ENCODE data around the gene USP53. TPM values are rescaled to one million over a fixed set of nuclear protein-coding genes. Genes with fewer than 3 reads are reported as not detected.

Gene USP53
- total RNA-seq, 3 donors from 2014 or later (not counting 1 experiment from before 2014, with no cell fraction given) = 8.9 to 10.5 (median 9.3) TPM

DNA sequence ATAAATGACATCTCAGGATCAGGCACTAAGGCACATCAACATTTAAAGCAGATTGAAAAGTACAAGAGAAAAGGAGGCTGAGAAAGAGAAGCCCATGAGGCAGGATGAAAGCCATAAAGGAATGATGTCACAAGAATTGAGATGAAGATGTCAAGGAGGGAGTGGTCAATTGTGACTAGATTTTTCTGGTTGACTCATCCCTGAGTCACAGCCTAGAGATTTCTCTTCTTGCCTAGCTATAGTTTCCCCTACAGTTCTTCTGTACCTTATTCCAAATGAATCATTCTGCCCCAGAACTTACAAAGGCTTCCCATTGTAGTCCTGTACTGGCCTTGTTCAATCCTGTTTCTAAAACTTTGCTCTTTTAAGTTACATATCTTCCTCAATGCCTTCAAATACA lies 3.4 kb upstream of the USP53 start:
- Histone ChIP-seq H3K9me3 (ENCODE audit: control insufficient read depth, insufficient read depth, low read length) (no peaks in the 10 kb centered on the region), H3K4me1 (ENCODE audit: control insufficient read depth, insufficient read depth, low read length) (peaks cover 7% of the 10 kb centered on the region), H3K27me3 (ENCODE audit: control insufficient read depth, insufficient read depth, low read length) (no peaks in the 10 kb centered on the region), H3K27ac (ENCODE audit: low read length) (no peak overlapping the region), H3K4me3 (ENCODE audit: low read length) (no peak overlapping the region), H3K36me3 (ENCODE audit: control insufficient read depth, insufficient read depth, low read length) (no peaks in the 10 kb centered on the region)
- Mint-ChIP-seq H3K36me3 (no peaks in the 10 kb centered on the region), H3K27ac (no peak overlapping the region), H3K4me3 (no peak overlapping the region), H3K9me3 (no peaks in the 10 kb centered on the region), H3K27me3 (ENCODE audit: low read depth in 2 of 2) (peaks cover 12 to 18% of the 10 kb centered on the region in 2 donors), H3K4me1 (peaks cover 23 to 28% of the 10 kb centered on the region in 2 donors)
- TF ChIP-seq, protein P1, sequence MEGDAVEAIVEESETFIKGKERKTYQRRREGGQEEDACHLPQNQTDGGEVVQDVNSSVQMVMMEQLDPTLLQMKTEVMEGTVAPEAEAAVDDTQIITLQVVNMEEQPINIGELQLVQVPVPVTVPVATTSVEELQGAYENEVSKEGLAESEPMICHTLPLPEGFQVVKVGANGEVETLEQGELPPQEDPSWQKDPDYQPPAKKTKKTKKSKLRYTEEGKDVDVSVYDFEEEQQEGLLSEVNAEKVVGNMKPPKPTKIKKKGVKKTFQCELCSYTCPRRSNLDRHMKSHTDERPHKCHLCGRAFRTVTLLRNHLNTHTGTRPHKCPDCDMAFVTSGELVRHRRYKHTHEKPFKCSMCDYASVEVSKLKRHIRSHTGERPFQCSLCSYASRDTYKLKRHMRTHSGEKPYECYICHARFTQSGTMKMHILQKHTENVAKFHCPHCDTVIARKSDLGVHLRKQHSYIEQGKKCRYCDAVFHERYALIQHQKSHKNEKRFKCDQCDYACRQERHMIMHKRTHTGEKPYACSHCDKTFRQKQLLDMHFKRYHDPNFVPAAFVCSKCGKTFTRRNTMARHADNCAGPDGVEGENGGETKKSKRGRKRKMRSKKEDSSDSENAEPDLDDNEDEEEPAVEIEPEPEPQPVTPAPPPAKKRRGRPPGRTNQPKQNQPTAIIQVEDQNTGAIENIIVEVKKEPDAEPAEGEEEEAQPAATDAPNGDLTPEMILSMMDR (IDR thresholded peaks at IDR 0.05) = no peak
- intact Hi-C loops (cut with micrococcal nuclease) = no loop called here
- DNase-seq (peak in 1 of 2 donors; percentile 10), ATAC-seq (no peak)

DNA sequence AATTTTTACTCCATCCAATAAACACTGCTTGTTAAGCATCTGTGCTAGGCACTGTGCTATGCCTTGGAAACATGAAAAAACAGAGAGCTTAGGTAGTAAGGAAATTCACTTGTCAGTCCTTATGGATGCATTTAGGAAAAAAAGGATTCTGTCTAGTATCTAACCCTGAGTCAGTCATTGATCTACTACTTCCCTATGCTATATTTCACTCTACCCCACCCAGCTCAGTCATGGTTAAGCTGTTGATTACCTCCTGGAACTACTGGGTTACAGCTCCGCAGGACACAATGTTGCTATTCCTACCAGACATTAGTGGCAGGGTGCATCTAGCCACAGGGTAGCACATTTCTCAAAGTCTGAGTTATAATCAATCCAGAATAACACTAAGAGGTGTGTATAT lies 2.9 kb upstream of the USP53 start:
- no peaks in the 10 kb centered on the region for H3K9me3 Mint-ChIP-seq
- Histone ChIP-seq H3K27ac (ENCODE audit: low read length) (no peak overlapping the region), H3K9me3 (ENCODE audit: control insufficient read depth, insufficient read depth, low read length) (no peaks in the 10 kb centered on the region), H3K4me3 (ENCODE audit: low read length) (no peak overlapping the region), H3K27me3 (ENCODE audit: control insufficient read depth, insufficient read depth, low read length) (no peaks in the 10 kb centered on the region), H3K36me3 (ENCODE audit: control insufficient read depth, insufficient read depth, low read length) (no peaks in the 10 kb centered on the region), H3K4me1 (ENCODE audit: control insufficient read depth, insufficient read depth, low read length) (peaks cover 7% of the 10 kb centered on the region)
- H3K36me3 Mint-ChIP-seq = no peaks in the 10 kb centered on the region
- H3K27ac Mint-ChIP-seq = no peak overlapping the region
- DNase-seq (no peak), ATAC-seq (no peak)
- 100% methylated on average over 1 of the region's 1 CpG for WGBS (ENCODE audit: insufficient coverage)
- TF ChIP-seq, protein P1 (IDR thresholded peaks at IDR 0.05) = no peak
- no peak overlapping the region for H3K4me3 Mint-ChIP-seq
- H3K27me3 Mint-ChIP-seq (ENCODE audit: low read depth in 2 of 2) = peaks cover 12 to 18% of the 10 kb centered on the region in 2 donors
- intact Hi-C loops (cut with micrococcal nuclease) = no loop called here
- H3K4me1 Mint-ChIP-seq = peaks cover 23 to 28% of the 10 kb centered on the region in 2 donors

DNA sequence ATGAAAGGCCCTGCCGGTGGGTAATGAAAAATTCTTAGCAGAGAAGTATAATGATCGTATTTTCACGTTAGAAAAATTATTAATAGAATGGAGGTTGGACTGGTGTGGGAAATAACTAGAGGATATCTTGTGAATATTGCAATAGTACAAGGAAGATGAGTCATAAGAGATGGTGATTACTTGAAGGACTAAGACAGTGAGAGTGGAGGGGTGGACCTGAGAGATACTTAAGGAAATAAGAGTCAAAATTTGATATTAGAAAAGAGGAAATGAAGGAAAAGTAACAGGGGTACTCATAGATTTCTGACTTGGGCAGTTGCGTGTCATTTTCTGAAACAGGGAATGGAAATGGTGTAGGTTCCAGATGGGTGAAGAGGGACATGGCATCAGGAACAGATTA lies 1.7 kb upstream of the USP53 start:
- peaks cover 7% of the 10 kb centered on the region for H3K4me1 ChIP-seq (ENCODE audit: control insufficient read depth, insufficient read depth, low read length)
- Mint-ChIP-seq H3K27ac (no peak overlapping the region), H3K4me1 (peaks cover 23 to 28% of the 10 kb centered on the region in 2 donors), H3K36me3 (no peaks in the 10 kb centered on the region), H3K4me3 (peak overlapping the region; percentile 98), H3K9me3 (no peaks in the 10 kb centered on the region), H3K27me3 (ENCODE audit: low read depth in 2 of 2) (peaks cover 11 to 18% of the 10 kb centered on the region in 2 donors)
- DNase-seq (no peak), ATAC-seq (no peak)
- H3K27ac ChIP-seq (ENCODE audit: low read length) = no peak overlapping the region
- no peaks in the 10 kb centered on the region for H3K27me3 ChIP-seq (ENCODE audit: control insufficient read depth, insufficient read depth, low read length)
- WGBS (ENCODE audit: insufficient coverage) = 93% methylated on average over 4 of the region's 4 CpGs
- H3K9me3 ChIP-seq (ENCODE audit: control insufficient read depth, insufficient read depth, low read length) = no peaks in the 10 kb centered on the region
- intact Hi-C loops (cut with micrococcal nuclease) = loop anchor here (5.0 kb wide), 1 partner anchor 77 kb away; no protein-coding TSS in a partner anchor
- H3K36me3 ChIP-seq (ENCODE audit: control insufficient read depth, insufficient read depth, low read length) = no peaks in the 10 kb centered on the region
- no peak overlapping the region for H3K4me3 ChIP-seq (ENCODE audit: low read length)
- TF ChIP-seq, protein P1 (IDR thresholded peaks at IDR 0.05) = no peak

DNA sequence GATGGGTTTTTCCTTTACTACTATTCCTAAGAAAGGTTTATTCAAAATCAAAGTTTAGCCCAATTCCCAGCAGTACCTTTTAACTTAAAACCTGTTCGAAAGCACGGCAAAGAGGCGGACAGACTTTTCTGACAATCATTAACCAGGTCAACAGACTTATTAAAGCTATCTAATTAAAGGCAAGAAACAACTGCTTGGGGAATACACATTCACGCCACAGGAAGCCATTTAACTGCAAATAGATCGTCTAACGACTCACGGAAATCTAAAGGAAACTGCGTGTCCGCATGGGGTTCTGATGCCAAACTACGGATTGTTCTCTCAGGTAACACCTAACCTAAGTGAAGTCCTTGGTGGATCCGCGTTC lies 663 bp upstream of the USP53 start:
- H3K4me3 Mint-ChIP-seq = peak overlapping the region; percentile 98
- peaks cover 7 to 9% of the 10 kb centered on the region in 2 donors for H3K27me3 Mint-ChIP-seq (ENCODE audit: low read depth in 2 of 2)
- intact Hi-C loops (cut with micrococcal nuclease) = loop anchor here (1.0 to 5.0 kb wide), 2 partner anchors 75 to 88 kb away; a partner anchor contains a TSS
- Histone ChIP-seq H3K36me3 (ENCODE audit: control insufficient read depth, insufficient read depth, low read length) (no peaks in the 10 kb centered on the region), H3K4me3 (ENCODE audit: low read length) (peak overlapping the region; percentile 64), H3K9me3 (ENCODE audit: control insufficient read depth, insufficient read depth, low read length) (no peaks in the 10 kb centered on the region), H3K4me1 (ENCODE audit: control insufficient read depth, insufficient read depth, low read length) (peaks cover 7% of the 10 kb centered on the region), H3K27ac (ENCODE audit: low read length) (peak overlapping the region; percentile 84), H3K27me3 (ENCODE audit: control insufficient read depth, insufficient read depth, low read length) (no peaks in the 10 kb centered on the region)
- peak overlapping the region; percentile 81 to 93 for H3K27ac Mint-ChIP-seq
- peaks cover 23 to 28% of the 10 kb centered on the region in 2 donors for H3K4me1 Mint-ChIP-seq
- H3K9me3 Mint-ChIP-seq = no peaks in the 10 kb centered on the region
- TF ChIP-seq, protein P1 (IDR thresholded peaks at IDR 0.05) = no peak
- 3% methylated on average over 12 of the region's 12 CpGs for WGBS (ENCODE audit: insufficient coverage)
- no peak for DNase-seq
- no peaks in the 10 kb centered on the region for H3K36me3 Mint-ChIP-seq
- ATAC-seq = peak; percentile 9 to 37 (median 10)
